HEK293 (cell line): ENCODE measurements around the gene HIF1AN.

Experiments used
- KLF1 ChIP-seq: fragments of 450-650 bp; formaldehyde crosslinking; IDR thresholded peaks from 2 replicates; pipeline ENCODE4 v1.5.1; 2016; ENCODE audit warnings: missing biosample characterization, missing genetic modification characterization
- PRDM1 ChIP-seq: fragments of 450-650 bp; formaldehyde crosslinking; IDR thresholded peaks from 2 replicates; pipeline ENCODE4; 2016; ENCODE audit warnings: missing biosample characterization, missing genetic modification characterization
- ZNF146 ChIP-seq: fragments of 450-650 bp; formaldehyde crosslinking; IDR thresholded peaks from 2 replicates; pipeline ENCODE4 v1.5.1; 2016; ENCODE audit warnings: missing biosample characterization, missing genetic modification characterization
- ZNF175 ChIP-seq: fragments of 450-650 bp; formaldehyde crosslinking; IDR thresholded peaks from 2 replicates; pipeline ENCODE4 v1.5.1; 2016; ENCODE audit warnings: missing biosample characterization, missing genetic modification characterization
- ZNF48 ChIP-seq: fragments of 450-650 bp; formaldehyde crosslinking; IDR thresholded peaks from 2 replicates; pipeline ENCODE4 v1.5.1; 2016; ENCODE audit warnings: missing biosample characterization, missing genetic modification characterization
- ZNF501 ChIP-seq: fragments of 450-650 bp; formaldehyde crosslinking; IDR thresholded peaks from 2 replicates; pipeline ENCODE4 v1.5.1; 2016; ENCODE audit warnings: missing biosample characterization, missing genetic modification characterization
- ZXDB ChIP-seq: fragments of 450-650 bp; formaldehyde crosslinking; IDR thresholded peaks from 2 replicates; pipeline ENCODE4 v1.5.1; 2016; ENCODE audit warnings: missing biosample characterization, missing genetic modification characterization
- TF ChIP-seq, protein P1 (sequence below): fragments of 450-650 bp; formaldehyde crosslinking; IDR thresholded peaks from 2 replicates; pipeline ENCODE4 v1.5.1; 2016; ENCODE audit warnings: missing biosample characterization, missing genetic modification characterization
- TF ChIP-seq, protein P2 (sequence below): fragments of 450-650 bp; formaldehyde crosslinking; IDR thresholded peaks from 2 replicates; pipeline ENCODE4 v1.5.1; 2016; ENCODE audit warnings: missing biosample characterization, missing genetic modification characterization
- TF ChIP-seq, protein P3 (sequence below): fragments of 450-650 bp; formaldehyde crosslinking; IDR thresholded peaks from 2 replicates; pipeline ENCODE4 v1.5.1; 2017; ENCODE audit warnings: missing biosample characterization, mild to moderate bottlenecking, missing genetic modification characterization, moderate library complexity
- TF ChIP-seq, protein P4 (sequence below): fragments of 450-650 bp; formaldehyde crosslinking; IDR thresholded peaks from 2 replicates; pipeline ENCODE4 v1.5.1; 2016; ENCODE audit warnings: missing biosample characterization, missing genetic modification characterization
- TF ChIP-seq, protein P5 (sequence below): fragments of 450-650 bp; formaldehyde crosslinking; IDR thresholded peaks from 2 replicates; pipeline ENCODE4 v1.5.1; 2016; ENCODE audit warnings: missing biosample characterization, missing genetic modification characterization

DNA sequence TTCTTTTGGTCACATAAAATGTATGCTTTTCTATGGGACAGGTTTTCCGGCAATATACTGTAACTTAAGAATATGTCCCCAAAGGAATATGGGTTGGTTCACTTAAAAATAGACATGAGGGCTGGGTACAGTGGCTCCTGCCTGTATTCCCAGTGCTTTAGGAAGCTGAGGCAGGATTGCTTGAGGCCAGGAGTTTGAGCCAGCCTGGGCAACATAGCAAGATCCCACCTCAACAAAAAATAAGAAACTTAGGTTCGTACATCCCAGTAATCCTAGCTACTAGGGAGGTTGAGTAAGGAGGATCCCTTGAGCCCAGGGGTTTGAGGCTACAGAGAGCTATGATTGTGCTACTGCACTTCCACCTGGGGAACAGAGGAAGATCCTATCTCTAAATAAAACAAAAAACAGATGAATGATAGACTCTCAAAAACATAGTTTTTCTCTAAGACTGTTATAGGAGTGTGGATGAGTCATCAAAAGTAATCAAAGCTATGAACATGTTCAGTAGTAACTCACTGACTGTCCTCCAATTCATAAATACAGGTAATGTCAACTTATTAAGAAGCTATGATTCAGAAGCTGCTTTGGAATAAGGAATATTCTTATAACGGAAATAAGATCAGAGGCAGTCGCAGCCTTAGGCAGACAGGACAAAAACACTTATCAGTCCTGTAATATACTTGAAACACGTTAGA is 13.5 kb upstream of the HIF1AN start:
- TF ChIP-seq, protein P1, sequence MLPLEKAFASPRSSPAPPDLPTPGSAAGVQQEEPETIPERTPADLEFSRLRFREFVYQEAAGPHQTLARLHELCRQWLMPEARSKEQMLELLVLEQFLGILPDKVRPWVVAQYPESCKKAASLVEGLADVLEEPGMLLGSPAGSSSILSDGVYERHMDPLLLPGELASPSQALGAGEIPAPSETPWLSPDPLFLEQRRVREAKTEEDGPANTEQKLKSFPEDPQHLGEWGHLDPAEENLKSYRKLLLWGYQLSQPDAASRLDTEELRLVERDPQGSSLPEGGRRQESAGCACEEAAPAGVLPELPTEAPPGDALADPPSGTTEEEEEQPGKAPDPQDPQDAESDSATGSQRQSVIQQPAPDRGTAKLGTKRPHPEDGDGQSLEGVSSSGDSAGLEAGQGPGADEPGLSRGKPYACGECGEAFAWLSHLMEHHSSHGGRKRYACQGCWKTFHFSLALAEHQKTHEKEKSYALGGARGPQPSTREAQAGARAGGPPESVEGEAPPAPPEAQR (tag by site-specific recombination) = no peak
- TF ChIP-seq, protein P2, sequence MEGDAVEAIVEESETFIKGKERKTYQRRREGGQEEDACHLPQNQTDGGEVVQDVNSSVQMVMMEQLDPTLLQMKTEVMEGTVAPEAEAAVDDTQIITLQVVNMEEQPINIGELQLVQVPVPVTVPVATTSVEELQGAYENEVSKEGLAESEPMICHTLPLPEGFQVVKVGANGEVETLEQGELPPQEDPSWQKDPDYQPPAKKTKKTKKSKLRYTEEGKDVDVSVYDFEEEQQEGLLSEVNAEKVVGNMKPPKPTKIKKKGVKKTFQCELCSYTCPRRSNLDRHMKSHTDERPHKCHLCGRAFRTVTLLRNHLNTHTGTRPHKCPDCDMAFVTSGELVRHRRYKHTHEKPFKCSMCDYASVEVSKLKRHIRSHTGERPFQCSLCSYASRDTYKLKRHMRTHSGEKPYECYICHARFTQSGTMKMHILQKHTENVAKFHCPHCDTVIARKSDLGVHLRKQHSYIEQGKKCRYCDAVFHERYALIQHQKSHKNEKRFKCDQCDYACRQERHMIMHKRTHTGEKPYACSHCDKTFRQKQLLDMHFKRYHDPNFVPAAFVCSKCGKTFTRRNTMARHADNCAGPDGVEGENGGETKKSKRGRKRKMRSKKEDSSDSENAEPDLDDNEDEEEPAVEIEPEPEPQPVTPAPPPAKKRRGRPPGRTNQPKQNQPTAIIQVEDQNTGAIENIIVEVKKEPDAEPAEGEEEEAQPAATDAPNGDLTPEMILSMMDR (tag by site-specific recombination) = no peak
- TF ChIP-seq, protein P3, sequence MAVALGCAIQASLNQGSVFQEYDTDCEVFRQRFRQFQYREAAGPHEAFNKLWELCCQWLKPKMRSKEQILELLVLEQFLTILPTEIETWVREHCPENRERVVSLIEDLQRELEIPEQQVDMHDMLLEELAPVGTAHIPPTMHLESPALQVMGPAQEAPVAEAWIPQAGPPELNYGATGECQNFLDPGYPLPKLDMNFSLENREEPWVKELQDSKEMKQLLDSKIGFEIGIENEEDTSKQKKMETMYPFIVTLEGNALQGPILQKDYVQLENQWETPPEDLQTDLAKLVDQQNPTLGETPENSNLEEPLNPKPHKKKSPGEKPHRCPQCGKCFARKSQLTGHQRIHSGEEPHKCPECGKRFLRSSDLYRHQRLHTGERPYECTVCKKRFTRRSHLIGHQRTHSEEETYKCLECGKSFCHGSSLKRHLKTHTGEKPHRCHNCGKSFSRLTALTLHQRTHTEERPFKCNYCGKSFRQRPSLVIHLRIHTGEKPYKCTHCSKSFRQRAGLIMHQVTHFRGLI (tag by site-specific recombination) = no peak
- TF ChIP-seq ZNF501 (tag by site-specific recombination) (no peak), ZNF48 (tag by site-specific recombination) (no peak), ZNF146 (tag by site-specific recombination) (no peak), ZXDB (tag by site-specific recombination) (no peak), KLF1 (tag by site-specific recombination) (no peak), PRDM1 (no peak), ZNF175 (tag by site-specific recombination) (no peak)
- TF ChIP-seq, protein P4, sequence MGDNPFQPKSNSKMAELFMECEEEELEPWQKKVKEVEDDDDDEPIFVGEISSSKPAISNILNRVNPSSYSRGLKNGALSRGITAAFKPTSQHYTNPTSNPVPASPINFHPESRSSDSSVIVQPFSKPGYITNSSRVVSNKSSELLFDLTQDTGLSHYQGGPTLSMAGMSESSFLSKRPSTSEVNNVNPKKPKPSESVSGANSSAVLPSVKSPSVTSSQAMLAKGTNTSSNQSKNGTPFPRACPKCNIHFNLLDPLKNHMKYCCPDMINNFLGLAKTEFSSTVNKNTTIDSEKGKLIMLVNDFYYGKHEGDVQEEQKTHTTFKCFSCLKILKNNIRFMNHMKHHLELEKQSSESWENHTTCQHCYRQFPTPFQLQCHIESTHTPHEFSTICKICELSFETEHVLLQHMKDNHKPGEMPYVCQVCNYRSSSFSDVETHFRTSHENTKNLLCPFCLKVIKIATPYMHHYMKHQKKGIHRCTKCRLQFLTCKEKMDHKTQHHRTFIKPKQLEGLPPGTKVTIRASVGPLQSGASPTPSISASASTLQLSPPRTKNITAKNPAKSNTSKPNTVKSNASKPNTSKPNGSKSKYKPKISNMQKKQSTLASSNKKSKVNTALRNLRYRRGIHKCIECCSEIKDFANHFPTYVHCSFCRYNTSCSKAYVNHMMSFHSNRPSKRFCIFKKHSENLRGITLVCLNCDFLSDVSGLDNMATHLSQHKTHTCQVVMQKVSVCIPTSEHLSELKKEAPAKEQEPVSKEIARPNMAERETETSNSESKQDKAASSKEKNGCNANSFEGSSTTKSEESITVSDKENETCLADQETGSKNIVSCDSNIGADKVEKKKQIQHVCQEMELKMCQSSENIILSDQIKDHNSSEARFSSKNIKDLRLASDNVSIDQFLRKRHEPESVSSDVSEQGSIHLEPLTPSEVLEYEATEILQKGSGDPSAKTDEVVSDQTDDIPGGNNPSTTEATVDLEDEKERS = no peak
- TF ChIP-seq, protein P5, sequence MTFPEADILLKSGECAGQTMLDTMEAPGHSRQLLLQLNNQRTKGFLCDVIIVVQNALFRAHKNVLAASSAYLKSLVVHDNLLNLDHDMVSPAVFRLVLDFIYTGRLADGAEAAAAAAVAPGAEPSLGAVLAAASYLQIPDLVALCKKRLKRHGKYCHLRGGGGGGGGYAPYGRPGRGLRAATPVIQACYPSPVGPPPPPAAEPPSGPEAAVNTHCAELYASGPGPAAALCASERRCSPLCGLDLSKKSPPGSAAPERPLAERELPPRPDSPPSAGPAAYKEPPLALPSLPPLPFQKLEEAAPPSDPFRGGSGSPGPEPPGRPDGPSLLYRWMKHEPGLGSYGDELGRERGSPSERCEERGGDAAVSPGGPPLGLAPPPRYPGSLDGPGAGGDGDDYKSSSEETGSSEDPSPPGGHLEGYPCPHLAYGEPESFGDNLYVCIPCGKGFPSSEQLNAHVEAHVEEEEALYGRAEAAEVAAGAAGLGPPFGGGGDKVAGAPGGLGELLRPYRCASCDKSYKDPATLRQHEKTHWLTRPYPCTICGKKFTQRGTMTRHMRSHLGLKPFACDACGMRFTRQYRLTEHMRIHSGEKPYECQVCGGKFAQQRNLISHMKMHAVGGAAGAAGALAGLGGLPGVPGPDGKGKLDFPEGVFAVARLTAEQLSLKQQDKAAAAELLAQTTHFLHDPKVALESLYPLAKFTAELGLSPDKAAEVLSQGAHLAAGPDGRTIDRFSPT (tag by site-specific recombination) = no peak
